PC-9 (cell line): ENCODE measurements around the gene OLR1. TPM values are rescaled to one million over a fixed set of nuclear protein-coding genes. Genes with fewer than 3 reads are reported as not detected.
"Not testable (repeated sequence)": the region's sequence is repeated elsewhere in the genome, so short reads cannot be mapped to it uniquely, and the experiment has no call there.

ENCODE experiments used
- Bru-seq: library from RNA; stranded (reverse); fragments of 400-500 nt; gene quantifications from one replicate; lab custom pipeline; 2021; lab: Mats Ljungman, UMichigan
- BruChase-seq, 2 experiments: library from RNA; stranded (reverse); fragments of 400-500 nt; gene quantifications; one replicate each; lab custom pipeline; 2021; lab: Mats Ljungman, UMichigan
- BruUV-seq: library from RNA; stranded (reverse); fragments of 400-500 nt; replicated peaks from 2 replicates; lab custom pipeline; 2021; lab: Mats Ljungman, UMichigan
- CTCF ChIA-PET: fragments of 300-600 bp; sonication (Branson Sonifier 250); formaldehyde crosslinking; loops from one replicate; lab custom pipeline; 2022; ENCODE audit warnings: antibody characterized with exemption; lab: Charles Lee
- POLR2A ChIA-PET: fragments of 300-600 bp; sonication (Branson Sonifier 250); formaldehyde crosslinking; loops from one replicate; lab custom pipeline; 2022; ENCODE audit warnings: antibody characterized with exemption; ENCODE audit not compliant: unreplicated experiment; lab: Charles Lee
- DNase-seq, 2 experiments: peaks; one replicate each; pipeline versions ENCODE4 v3.0.0 to v3.0.0-alpha.2; 2015 to 2022; ENCODE audit warnings: mixed read lengths in 1 of 2
- H2AFZ ChIP-seq: fragments of 200-600 bp; sonication (generic); 2 replicates; pipeline ENCODE4 v1.8.1; 2017; ENCODE audit warnings: antibody characterized with exemption
- H3F3A ChIP-seq: fragments of 200-600 bp; sonication (generic); 2 replicates; pipeline ENCODE4 v1.8.1; 2017; ENCODE audit warnings: antibody characterized with exemption, mild to moderate bottlenecking, low read depth; ENCODE audit not compliant: insufficient read depth
- H3K27ac ChIP-seq: fragments of 200-600 bp; sonication (generic); 2 replicates; pipeline ENCODE4 v1.6.1; 2016; ENCODE audit warnings: mixed run types
- H3K27me3 ChIP-seq: fragments of 200-600 bp; sonication (generic); 2 replicates; pipeline ENCODE4 v1.6.1; 2016; ENCODE audit warnings: low read depth, mixed run types; ENCODE audit not compliant: insufficient read depth
- H3K36me3 ChIP-seq: fragments of 200-600 bp; sonication (generic); 2 replicates; pipeline ENCODE4 v1.6.1; 2016; ENCODE audit warnings: low read depth, mixed run types
- H3K4me1 ChIP-seq: fragments of 200-600 bp; sonication (generic); replicated peaks from 2 replicates; pipeline ENCODE4 v1.6.1; 2016; ENCODE audit warnings: mixed run types; ENCODE audit not compliant: insufficient read depth
- H3K4me2 ChIP-seq: fragments of 200-600 bp; sonication (generic); 2 replicates; pipeline ENCODE4 v1.6.1; 2017; ENCODE audit warnings: mixed run types
- H3K4me3 ChIP-seq: fragments of 200-600 bp; sonication (generic); 2 replicates; pipeline ENCODE4 v1.6.1; 2016; ENCODE audit warnings: mixed run types
- H3K79me2 ChIP-seq: fragments of 200-600 bp; sonication (generic); 2 replicates; pipeline ENCODE4 v1.6.1; 2017; ENCODE audit warnings: low read depth, mixed run types
- H3K9me2 ChIP-seq: fragments of 200-600 bp; sonication (generic); 2 replicates; pipeline ENCODE4 v1.8.1; 2017; ENCODE audit warnings: mild to moderate bottlenecking; ENCODE audit not compliant: insufficient read depth
- H3K9me3 ChIP-seq: fragments of 200-600 bp; sonication (generic); 2 replicates; pipeline ENCODE4 v1.8.1; 2016; ENCODE audit warnings: low read depth; ENCODE audit not compliant: insufficient read depth
- H4K20me1 ChIP-seq: fragments of 200-600 bp; sonication (generic); 2 replicates; pipeline ENCODE4 v1.8.1; 2017; ENCODE audit not compliant: insufficient read depth
- CTCF ChIP-seq: fragments of 200-600 bp; sonication (generic); conservative IDR thresholded peaks from 2 replicates; pipeline ENCODE4 v1.6.1; 2017; ENCODE audit warnings: mixed run types, antibody characterized with exemption, mild to moderate bottlenecking, moderate library complexity
- EZH2 ChIP-seq: fragments of 200-600 bp; sonication (generic); IDR thresholded peaks from 2 replicates; pipeline ENCODE4 v1.8.0; 2017; ENCODE audit warnings: antibody characterized with exemption, low read depth
- intact Hi-C: fragments of 100-400 bp; cut with micrococcal nuclease; formaldehyde crosslinking; loops from one replicate; pipeline ENCODE4 v1.10.0; 2022; ENCODE audit not compliant: unreplicated experiment
- long read RNA-seq: library from polyadenylated mRNA; stranded (forward); transcript quantifications from one replicate; pipeline ENCODE4 v2.0.0, GENCODE V29; 2022
- total RNA-seq: library from RNA; stranded (reverse); gene quantifications from 2 replicates; pipeline ENCODE4 v1.2.3, GENCODE V29; 2021

The OLR1 gene
- total RNA-seq (20.2 and 22.4 TPM in 2 replicates), Bru-seq, nascent RNA (percentile 76 among the genes with signal in this experiment), BruChase-seq, experiment 1, labeled RNA remaining after a 2-hour chase (percentile 96 among the genes with signal in this experiment), BruChase-seq, experiment 2, labeled RNA remaining after a 6-hour chase (percentile 97 among the genes with signal in this experiment)
- long read RNA-seq, transcript OLR1-201 (6 exons, 2,462 nt) = major isoform, 18 of 30 reads
- long read RNA-seq, partial matches to known transcripts = 0 of 30 reads
- long read RNA-seq, other reads (novel, unspliced or antisense) = 9 of 30 reads

DNA sequence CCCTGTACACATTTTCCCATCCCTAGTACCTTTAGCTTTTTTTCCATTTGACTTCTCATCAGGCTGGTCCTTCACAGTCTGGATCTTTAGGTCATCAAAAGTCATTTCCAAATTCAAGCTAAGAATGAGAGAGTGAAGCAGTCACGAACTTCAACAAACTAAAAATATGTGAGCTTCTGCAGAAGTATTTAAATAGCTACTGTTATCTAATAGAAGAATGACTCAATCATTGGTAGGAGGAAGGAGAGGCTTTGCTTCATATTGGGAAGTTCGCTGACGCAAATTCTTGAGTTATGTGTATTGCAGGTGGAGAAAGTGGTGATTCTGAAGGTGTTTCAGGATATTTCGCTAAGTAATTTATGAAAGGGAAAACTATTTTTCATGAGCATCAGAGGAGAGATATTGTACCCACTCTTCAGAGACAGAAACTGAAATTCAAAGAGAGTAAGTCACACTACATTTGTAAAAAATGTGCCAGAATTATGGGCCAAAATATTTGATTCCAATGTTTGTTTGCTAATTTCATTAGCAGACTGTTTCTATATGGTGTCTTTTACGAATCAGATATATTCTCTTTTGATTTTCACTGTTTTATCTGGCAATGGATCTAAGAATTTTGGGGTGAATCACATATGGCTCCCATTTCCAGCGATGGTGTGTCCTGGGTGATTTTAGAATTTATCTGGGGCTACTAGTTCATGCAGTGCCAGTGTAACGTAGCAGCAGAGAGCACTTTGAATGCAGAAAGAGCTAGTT lies at the start of gene OLR1:
Gene OLR1 (minus strand): TSS at position 160 of the 756 bp plus-strand sequence. CDS start 55 bp downstream, at position 105.
- ChIA-PET CTCF (interaction anchor here (1.0 kb wide), 1 partner anchor 19 kb away, joined by 4 read pairs; no protein-coding TSS in a partner anchor), POLR2A (interaction anchor here (0.5 to 1.1 kb wide), 5 partner anchors 8 to 524 kb away, joined by 3 to 11 read pairs (median 7); partner anchors contain the start of gene GABARAPL1)
- Histone ChIP-seq H3K9me3 (no peaks in the 10 kb centered on the region), H3K36me3 (no peaks in the 10 kb centered on the region), H3K79me2 (no peaks in the 10 kb centered on the region), H3K4me2 (peak within 1 kb of the TSS; percentile 33), H3F3A (peaks cover 4% of the 10 kb centered on the region; the same call in 1 of the 2 replicates), H3K27me3 (no peaks in the 10 kb centered on the region), H3K27ac (peak within 1 kb of the TSS; percentile 54), H2AFZ (peak within 1 kb of the TSS; percentile 52; the same call in 1 of the 2 replicates), H3K9me2 (no peaks in the 10 kb centered on the region), H3K4me1 (peaks cover 37% of the 10 kb centered on the region), H4K20me1 (no peaks in the 10 kb centered on the region), H3K4me3 (no peak within 1 kb of the TSS; the same call in 1 of the 2 replicates)
- BruUV-seq = TSS peak; percentile 84
- no peak for TF ChIP-seq CTCF
- TF ChIP-seq EZH2 = no peak
- intact Hi-C loops = loop anchor here (2.0 kb wide), 1 partner anchor 19 kb away; no protein-coding TSS in a partner anchor
- peak in 1 of 2 experiments; percentile 70 for DNase-seq

GRCh38 chr12:10220398-10221077 lies 48.6 kb upstream of the OLR1 start:
- BruUV-seq = no TSS peak
- DNase-seq = no peak
- Histone ChIP-seq H3K4me2 (no peak overlapping the region), H3F3A (peaks cover 2% of the 10 kb centered on the region; the same call in 1 of the 2 replicates), H3K9me2 (no peaks in the 10 kb centered on the region), H3K4me3 (no peak overlapping the region), H4K20me1 (no peaks in the 10 kb centered on the region), H3K27me3 (no peaks in the 10 kb centered on the region), H3K36me3 (peaks cover 18% of the 10 kb centered on the region; the same call in 1 of the 2 replicates), H3K9me3 (no peaks in the 10 kb centered on the region), H2AFZ (no peak overlapping the region), H3K79me2 (peaks cover 5% of the 10 kb centered on the region), H3K27ac (no peak overlapping the region), H3K4me1 (peaks cover 4% of the 10 kb centered on the region)
- ChIA-PET CTCF (no interaction called here), POLR2A (no interaction called here)
- TF ChIP-seq CTCF = no peak
- no peak for TF ChIP-seq EZH2
- intact Hi-C loops = no loop called here

DNA sequence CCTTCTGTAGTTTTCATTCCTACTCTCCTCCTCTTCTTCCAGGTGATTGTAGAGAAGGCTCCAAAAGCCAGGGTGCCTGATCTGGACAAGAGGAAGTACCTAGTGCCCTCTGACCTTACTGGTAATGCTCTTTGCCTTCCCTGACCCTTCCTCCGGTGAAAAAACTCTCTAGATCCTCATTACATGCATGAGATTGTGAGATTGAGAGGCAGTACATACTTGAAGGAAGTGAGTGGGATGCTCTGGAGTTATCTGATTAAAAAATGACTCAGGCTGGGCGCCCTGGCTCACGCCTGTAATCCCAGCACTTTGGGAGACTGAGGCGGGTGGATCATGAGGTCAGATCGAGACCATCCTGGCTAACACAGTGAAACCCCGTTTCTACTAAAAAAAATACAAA lies 46.1 kb upstream of the OLR1 start:
- ChIA-PET POLR2A (no interaction called here), CTCF (no interaction called here)
- intact Hi-C loops = loop anchor here (10.0 kb wide), 2 partner anchors 183 to 463 kb away; partner anchors contain the start of gene CLEC9A
- DNase-seq = no peak
- no TSS peak for BruUV-seq
- Histone ChIP-seq H3K36me3 (peaks cover 18% of the 10 kb centered on the region; the same call in 1 of the 2 replicates), H3K4me1 (peaks cover 20% of the 10 kb centered on the region), H3K9me3 (no peaks in the 10 kb centered on the region), H4K20me1 (no peaks in the 10 kb centered on the region), H3K27ac (no peak overlapping the region), H3K79me2 (peaks cover 20% of the 10 kb centered on the region), H3K27me3 (no peaks in the 10 kb centered on the region), H3K9me2 (no peaks in the 10 kb centered on the region), H3K4me3 (no peak overlapping the region), H3K4me2 (no peak overlapping the region), H3F3A (peaks cover 21% of the 10 kb centered on the region; the same call in 1 of the 2 replicates), H2AFZ (no peak overlapping the region)
- no peak for TF ChIP-seq EZH2
- no peak for TF ChIP-seq CTCF

DNA sequence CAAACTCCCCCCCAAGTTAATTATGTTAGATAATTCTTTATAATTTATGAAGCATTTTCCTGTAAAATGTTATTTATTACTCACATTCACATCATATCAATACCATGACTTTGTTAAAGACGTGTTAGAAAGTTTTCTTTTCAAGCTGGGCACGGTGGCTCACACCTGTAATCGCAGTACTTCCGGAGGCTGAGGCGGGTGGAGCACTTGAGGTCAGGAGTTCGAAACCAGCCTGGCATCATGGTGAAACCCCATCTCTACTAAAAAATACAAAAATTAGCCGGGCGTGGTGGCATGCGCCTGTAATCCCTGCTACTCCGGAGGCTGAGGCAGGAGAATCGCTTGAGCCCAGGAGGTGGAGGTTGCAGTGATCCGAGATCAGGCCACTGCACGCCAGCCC lies 44.0 kb upstream of the OLR1 start:
- intact Hi-C loops = loop anchor here (10.0 kb wide), 2 partner anchors 181 to 461 kb away; partner anchors contain the start of gene CLEC9A
- not testable (repeated sequence) for H3K27ac ChIP-seq, H2AFZ ChIP-seq, BruUV-seq, DNase-seq, H3K27me3 ChIP-seq, H3K9me3 ChIP-seq, H3K36me3 ChIP-seq, H3K4me3 ChIP-seq, H3K9me2 ChIP-seq, H4K20me1 ChIP-seq, H3K4me2 ChIP-seq
- H3K79me2 ChIP-seq = peaks cover 20% of the 10 kb centered on the region
- H3F3A ChIP-seq = peaks cover 34% of the 10 kb centered on the region; the same call in 1 of the 2 replicates
- ChIA-PET POLR2A (interaction anchor here (0.6 kb wide), 1 partner anchor 21 kb away, joined by 3 read pairs; no protein-coding TSS in a partner anchor), CTCF (interaction anchor here (1.8 kb wide), 1 partner anchor 63 kb away, joined by 8 read pairs; no protein-coding TSS in a partner anchor)
- H3K4me1 ChIP-seq = peaks cover 20% of the 10 kb centered on the region
